ENCODE results near the gene KRT85.

The KRT85 gene

DNA sequence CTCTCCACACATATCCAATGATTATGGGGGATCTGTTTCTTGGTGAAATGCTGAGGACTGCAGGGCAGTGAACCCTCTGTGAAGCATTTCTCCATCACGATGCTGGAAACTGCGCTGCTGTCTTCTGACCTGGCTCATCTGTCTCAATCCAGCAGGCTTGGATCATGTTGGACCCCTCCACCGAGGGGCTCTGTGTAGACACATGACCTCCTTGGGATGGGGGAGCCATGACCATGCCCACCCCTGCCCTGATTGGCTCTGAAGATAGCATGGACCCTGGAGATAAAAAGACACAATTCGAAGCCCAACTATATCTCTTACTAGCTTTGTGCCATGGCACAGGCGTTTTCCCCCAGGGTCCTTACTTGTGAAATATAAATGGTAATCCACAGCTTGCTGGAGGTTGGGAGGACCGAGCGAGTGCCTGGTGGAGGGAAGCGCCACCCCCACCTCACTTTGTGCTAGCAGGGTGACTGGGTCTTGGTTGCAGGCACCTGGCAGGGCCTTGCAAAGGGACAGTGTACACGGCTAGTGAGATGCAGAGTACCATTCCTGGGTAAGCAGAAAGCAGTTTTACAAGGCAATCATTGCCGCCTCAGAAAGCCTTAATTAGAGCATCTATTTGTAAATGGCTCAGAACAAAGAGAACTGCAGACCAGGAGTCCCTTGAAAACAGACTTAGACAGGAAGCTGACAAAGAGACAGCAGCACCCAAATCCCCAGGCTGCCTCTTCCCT, 43.7 kb downstream of the KRT85 start:
- no peak for DNase-seq (ENCODE audit: low read depth)

DNA sequence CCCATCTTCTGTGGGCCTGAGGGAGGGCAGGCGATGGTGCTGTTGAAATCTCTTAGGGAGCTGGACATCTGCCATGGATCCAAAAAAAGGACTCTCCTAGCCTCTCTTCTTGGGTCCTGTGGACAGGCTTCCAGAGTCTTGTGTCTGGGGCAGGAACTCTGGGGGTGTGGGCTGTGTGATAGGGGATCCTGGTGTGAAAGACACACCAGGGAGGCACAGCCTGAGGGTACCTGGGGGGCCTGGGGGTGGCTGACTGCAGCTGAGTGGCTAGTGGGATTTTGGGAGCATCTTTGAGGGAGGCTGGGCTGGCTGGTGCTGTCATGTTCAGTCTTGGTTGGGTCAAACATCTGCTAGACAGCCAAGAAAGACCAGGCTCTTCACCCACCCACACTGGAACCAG, 44.3 kb downstream of the KRT85 start:
- no peak for DNase-seq (ENCODE audit: low read depth)

DNA sequence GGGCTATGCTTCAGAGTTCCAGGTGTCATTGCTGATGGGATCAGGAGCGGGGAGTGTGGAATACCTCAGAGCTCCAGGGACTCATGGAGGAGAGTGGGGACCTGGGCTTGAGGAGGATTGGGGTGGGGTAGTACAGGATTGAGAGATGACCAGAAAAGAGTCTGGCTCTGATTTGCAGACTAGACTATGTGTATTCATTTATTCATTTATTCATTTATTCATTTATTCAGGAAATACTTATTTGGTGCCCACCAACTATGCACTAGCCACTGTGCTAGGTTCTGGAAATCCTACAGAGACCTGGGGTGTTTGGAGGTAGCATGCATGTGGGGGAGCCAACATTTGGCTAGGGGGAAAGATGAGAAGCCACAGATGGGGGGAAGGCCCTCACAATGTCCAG, 45.2 kb downstream of the KRT85 start:
- DNase-seq (ENCODE audit: low read depth): no peak

GRCh38 chr12:52321418-52321817, 45.9 kb downstream of the KRT85 start:
- no peak for DNase-seq (ENCODE audit: low read depth)

DNA sequence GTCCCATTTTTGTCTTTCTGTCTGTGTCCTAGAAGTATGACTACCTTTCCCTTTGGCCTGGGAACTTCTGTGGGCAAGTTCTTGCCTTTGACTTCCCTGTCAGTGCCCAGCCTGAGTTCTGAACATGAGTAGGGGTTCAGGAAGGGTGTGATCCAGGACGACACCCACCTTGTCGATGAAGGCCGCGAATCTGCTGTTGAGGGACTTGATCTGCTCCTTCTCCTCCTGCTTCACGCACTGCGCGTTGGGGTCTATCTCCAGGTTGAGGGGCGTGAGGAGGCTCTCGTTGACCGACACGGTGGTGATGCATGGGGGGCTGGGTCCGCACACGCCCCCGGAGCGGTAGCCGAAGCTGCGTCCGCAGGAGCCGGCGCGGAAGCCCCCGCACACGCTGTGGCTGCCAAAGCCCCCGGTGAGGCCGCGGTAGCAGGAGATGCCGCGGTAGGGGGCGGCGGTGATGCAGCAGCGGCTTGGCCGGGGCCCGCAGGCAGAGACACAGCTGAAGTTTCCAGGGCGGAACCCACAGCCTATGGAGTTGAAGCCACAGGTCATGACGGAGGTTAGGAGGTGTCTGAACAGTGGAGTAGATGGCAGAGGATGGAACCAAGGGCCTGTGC, 46.4 kb downstream of the KRT85 start, which contains the start of gene KRT83:
TSS of gene KRT83 (minus strand) at position 615 of the 617 bp plus-strand sequence. CDS start at position 552, 63 bp downstream.
- DNase-seq (ENCODE audit: low read depth): no peak

- DNase-seq (ENCODE audit: low read depth): no peak
Measured at GRCh38 chr12:52319097-52319496, 48.2 kb downstream of the KRT85 start.

- no peak for DNase-seq (ENCODE audit: low read depth)
Measured at GRCh38 chr12:52318241-52318990, 48.9 kb downstream of the KRT85 start.

GRCh38 chr12:52317468-52318052, 49.7 kb downstream of the KRT85 start:
- DNase-seq (ENCODE audit: low read depth): no peak

DNA sequence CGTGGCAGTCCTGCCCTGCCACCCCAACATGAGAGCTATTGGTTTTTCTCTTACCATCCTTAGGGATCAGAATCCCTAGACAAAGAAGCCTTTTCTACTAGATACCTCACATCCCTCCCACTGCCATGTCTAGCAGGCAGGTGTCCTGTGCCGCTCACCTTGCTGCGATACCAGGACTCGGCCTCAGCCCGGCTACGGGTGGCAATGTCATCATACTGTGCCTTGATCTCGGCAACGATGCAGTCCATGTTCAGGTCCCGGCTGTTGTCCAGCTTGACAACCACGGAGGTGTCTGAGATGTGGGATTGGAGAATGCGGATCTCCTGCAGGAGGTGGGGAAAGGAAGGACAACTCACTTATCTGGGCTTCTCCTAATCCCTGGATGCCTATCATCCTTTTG, 50.6 kb downstream of the KRT85 start:
- no peak for DNase-seq (ENCODE audit: low read depth)

GRCh38 chr12:52316290-52316689, 51.0 kb downstream of the KRT85 start:
- no peak for DNase-seq (ENCODE audit: low read depth)

- peak; percentile 13 for DNase-seq (ENCODE audit: low read depth)
Measured at GRCh38 chr12:52315721-52316120, 51.6 kb downstream of the KRT85 start.

DNA sequence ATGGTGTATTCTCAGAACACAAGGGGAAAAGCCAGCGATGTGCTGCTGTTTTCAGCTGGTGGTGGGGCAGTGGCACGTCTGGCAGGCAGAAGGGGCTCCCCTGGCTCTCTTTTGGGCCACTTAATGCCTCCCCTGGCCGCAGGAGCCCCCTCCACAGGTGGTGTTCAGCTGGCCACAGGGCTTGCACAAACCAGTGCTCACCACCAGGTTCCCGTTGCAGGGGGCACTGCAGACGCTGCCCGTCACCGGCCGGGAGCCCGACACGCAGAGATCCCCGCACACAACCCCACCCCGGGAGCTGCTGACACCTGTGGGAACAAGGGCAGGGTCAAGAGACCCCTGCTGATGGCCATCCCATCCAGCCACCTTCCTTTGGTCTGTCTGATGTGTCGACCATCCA, 52.8 kb downstream of the KRT85 start:
- no peak for DNase-seq (ENCODE audit: low read depth)

GRCh38 chr12:52313926-52314325, 53.4 kb downstream of the KRT85 start:
- DNase-seq (ENCODE audit: low read depth): no peak

DNA sequence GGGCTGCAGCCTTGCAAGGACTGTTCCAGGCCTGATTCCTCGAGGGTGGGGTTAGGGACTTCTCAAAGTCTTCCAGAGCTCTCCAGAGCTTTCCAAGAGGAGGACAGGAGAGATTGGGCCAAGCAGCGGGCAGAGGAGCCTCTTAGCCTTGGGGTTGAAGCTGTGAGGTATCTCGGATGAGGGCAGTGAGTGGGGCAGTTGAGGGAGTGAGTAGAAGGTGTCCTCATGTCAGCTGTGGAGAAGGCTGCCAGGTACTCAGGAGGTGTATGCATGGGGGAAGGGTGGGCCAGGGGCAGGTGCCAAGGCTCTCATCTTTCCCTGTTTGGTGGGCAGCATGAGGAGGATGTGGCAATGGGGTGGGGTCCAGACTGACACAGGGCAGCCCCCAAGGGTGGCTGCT, 53.8 kb downstream of the KRT85 start:
- no peak for DNase-seq (ENCODE audit: low read depth)

- no peak for DNase-seq (ENCODE audit: low read depth)
Measured at GRCh38 chr12:52312086-52312485, 55.2 kb downstream of the KRT85 start.

DNA sequence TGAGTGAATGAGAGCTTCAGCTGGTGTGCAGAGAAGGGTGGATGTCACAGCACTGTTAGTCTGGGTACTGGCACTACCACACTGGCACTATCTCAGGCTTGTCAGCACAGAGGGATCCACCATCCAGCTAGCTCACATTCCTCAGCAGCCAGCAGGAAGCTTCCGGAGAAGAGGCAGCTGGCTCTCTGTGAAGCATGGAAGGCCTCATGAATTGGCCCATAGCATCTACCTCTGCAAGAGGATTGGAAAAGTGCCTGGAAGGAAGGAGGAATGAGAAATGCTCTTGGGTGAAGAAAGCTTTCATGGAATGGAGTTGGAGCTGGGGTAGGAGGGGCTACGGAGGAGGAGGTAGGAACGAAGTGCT, 56.0 kb downstream of the KRT85 start:
- no peak for DNase-seq (ENCODE audit: low read depth)

DNA sequence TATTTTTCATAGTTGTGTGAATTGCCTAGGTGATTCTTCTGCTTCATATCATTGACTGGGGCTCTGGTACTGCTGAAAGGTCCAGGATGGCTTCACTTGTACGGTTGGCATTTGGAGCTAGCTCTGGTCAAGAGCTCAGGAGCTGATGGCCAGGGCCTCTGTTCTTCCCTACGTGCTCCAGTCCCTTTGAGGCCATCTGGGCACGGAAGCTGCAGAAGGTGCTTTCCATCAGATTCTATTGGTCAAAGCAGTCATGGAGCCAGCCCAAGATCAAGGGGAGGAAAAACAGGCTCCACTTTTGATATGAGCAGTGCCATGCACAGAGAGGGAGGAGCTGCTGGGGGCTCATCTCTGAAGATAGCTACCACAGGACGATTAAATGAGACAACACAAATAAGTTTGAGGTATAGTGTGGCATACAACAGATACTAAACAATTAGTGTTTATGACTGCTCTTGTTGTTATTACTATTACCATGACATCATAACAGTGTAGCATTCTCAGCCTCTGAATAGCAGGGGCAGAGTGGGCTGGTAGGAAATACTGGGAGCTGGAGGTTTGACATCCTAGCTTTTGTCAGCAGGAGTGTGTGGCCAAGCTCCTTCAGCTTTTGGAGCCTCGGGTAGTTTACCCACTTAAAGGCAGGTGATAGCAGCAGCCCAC, 56.5 kb downstream of the KRT85 start:
- DNase-seq (ENCODE audit: low read depth): no peak

Data from stimulated activated CD8-positive, alpha-beta memory T cell treated with anti-CD3 and anti-CD28 coated beads, Interleukin-4, amount 100 ng/mL, for 24 hours (primary cell).